Measurements from ENCODE around the gene LRMDA.

DNA sequence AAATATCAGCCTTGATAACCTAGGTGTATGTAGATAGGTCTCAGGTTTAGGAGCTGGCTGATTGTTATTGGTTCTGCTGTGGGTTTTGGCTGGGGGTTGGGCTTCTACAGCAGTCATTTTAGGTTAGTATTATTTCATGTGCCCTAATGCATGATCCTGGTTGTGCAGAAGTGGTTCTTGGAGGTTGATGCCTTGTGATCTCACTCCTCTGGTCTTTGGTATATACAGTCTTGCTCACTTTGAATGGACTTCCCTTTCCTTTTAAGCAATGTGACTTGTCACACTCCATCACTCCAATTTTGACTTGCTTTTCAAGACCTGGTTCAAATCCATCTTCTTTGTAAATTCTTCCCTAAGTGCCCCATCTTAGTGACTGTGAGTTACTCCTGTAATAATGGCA, 188.9 kb downstream of the LRMDA start:
- TF ChIP-seq, protein P1, sequence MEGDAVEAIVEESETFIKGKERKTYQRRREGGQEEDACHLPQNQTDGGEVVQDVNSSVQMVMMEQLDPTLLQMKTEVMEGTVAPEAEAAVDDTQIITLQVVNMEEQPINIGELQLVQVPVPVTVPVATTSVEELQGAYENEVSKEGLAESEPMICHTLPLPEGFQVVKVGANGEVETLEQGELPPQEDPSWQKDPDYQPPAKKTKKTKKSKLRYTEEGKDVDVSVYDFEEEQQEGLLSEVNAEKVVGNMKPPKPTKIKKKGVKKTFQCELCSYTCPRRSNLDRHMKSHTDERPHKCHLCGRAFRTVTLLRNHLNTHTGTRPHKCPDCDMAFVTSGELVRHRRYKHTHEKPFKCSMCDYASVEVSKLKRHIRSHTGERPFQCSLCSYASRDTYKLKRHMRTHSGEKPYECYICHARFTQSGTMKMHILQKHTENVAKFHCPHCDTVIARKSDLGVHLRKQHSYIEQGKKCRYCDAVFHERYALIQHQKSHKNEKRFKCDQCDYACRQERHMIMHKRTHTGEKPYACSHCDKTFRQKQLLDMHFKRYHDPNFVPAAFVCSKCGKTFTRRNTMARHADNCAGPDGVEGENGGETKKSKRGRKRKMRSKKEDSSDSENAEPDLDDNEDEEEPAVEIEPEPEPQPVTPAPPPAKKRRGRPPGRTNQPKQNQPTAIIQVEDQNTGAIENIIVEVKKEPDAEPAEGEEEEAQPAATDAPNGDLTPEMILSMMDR (IDR thresholded peaks at IDR 0.05): no peak
- TF ChIP-seq CHD2 (IDR thresholded peaks at IDR 0.05; ENCODE audit: low read length, partially characterized antibody) (no peak), EP300 (IDR thresholded peaks at IDR 0.05) (no peak), POLR2A (IDR thresholded peaks at IDR 0.05; ENCODE audit: low read length) (no peak), MAZ (IDR thresholded peaks at IDR 0.05; ENCODE audit: borderline replicate concordance, low read depth, low read length) (no peak), CEBPB (IDR thresholded peaks at IDR 0.05) (no peak)

All from A549 (cell line).